Thyroid gland (tissue), 4 donors: Measurements from ENCODE around the gene ERBB2. TPM values are rescaled to one million over a fixed set of nuclear protein-coding genes. Genes with fewer than 3 reads are reported as not detected.

ENCODE experiments used
- DNase-seq, 2 donors: peaks; one replicate each; pipeline ENCODE4 v3.0.0-alpha.2; 2019
- H3K27ac ChIP-seq, 3 donors: fragments of 200-600 bp; sonication (generic); 1 replicate in 2 of 3; 2 replicates in 1 of 3; pipeline ENCODE4 v1.5.1; 2016 to 2019; ENCODE audit warnings: mild to moderate bottlenecking in 1 of 3, moderate library complexity in 1 of 3
- H3K27me3 ChIP-seq: fragments of 200-600 bp; sonication (generic); one replicate; pipeline ENCODE4 v1.5.1; 2019
- H3K36me3 ChIP-seq, 2 donors: fragments of 200-600 bp; sonication (generic); one replicate each; pipeline ENCODE4 v1.5.1; 2016 to 2019
- H3K4me1 ChIP-seq, 2 donors: fragments of 200-600 bp; sonication (generic); one replicate each; pipeline ENCODE4 v1.5.1; 2017 to 2019
- H3K4me3 ChIP-seq, 3 donors: fragments of 200-600 bp; sonication (generic); replicated peaks in 1 of 3; 1 replicate in 2 of 3; 2 replicates in 1 of 3; pipeline ENCODE4 v1.5.1; 2016; ENCODE audit warnings: mild to moderate bottlenecking in 1 of 3
- H3K9me3 ChIP-seq: fragments of 200-600 bp; sonication (generic); one replicate; pipeline ENCODE4 v1.5.1; 2017
- CTCF ChIP-seq, 6 experiments: fragments of 200-600 bp in 3 of 6; fragments of 450-650 bp in 3 of 6; sonication (generic) in 3 of 6; IDR thresholded peaks; one replicate each; pipeline ENCODE4 v1.5.1; 2016 to 2019; ENCODE audit warnings: antibody characterized with exemption in 6 of 6, mild to moderate bottlenecking in 2 of 6, inconsistent platforms in 1 of 6, moderate library complexity in 1 of 6
- POLR2A ChIP-seq, 2 donors: fragments of 450-650 bp; IDR thresholded peaks; one replicate each; pipeline ENCODE4 v1.6.1; 2017; ENCODE audit warnings: antibody characterized with exemption in 2 of 2, mild to moderate bottlenecking in 2 of 2, moderate library complexity in 1 of 2
- WGBS, 2 donors: methylation state at CpG; one replicate each; pipeline ENCODE4 v1.1.5; 2017; 5-methylcytosine and 5-hydroxymethylcytosine counted together
- intact Hi-C: fragments of 100-400 bp; cut with DNase I; formaldehyde crosslinking; loops from one replicate; pipeline ENCODE4 v1.15.1; 2023
- total RNA-seq, 4 donors: library from RNA; depleted of rRNA; stranded (reverse); fragments of >200 nt; gene quantifications; one replicate each; pipeline ENCODE4 v1.2.3, GENCODE V29; 2016

ERBB2 gene
- total RNA-seq, 4 donors from 2014 or later: 74.3 to 170 (median 139) TPM

GRCh38 chr17:39677072-39677471, 22.8 kb upstream of the ERBB2 start:
- Histone ChIP-seq H3K27ac (peak overlapping the region; percentile 59 to 91 (median 87)), H3K4me1 (peaks cover 50 to 68% of the 10 kb centered on the region in 2 donors), H3K4me3 (no peak overlapping the region), H3K36me3 (no peaks in the 10 kb centered on the region), H3K9me3 (no peaks in the 10 kb centered on the region), H3K27me3 (no peaks in the 10 kb centered on the region)
- intact Hi-C loops: no loop called here
- WGBS, 2 donors: 51 to 87% methylated on average over 5 to 7 of the region's 8 CpGs
- no peak for TF ChIP-seq CTCF (IDR thresholded peaks at IDR 0.05)
- TF ChIP-seq POLR2A (IDR thresholded peaks at IDR 0.05): no peak
- no peak for DNase-seq

GRCh38 chr17:39677542-39678339, 22.1 kb upstream of the ERBB2 start:
- Histone ChIP-seq H3K9me3 (no peaks in the 10 kb centered on the region), H3K27ac (peak overlapping the region; percentile 91 to 95 (median 93)), H3K4me1 (peaks cover 49 to 62% of the 10 kb centered on the region in 2 donors), H3K36me3 (no peaks in the 10 kb centered on the region), H3K27me3 (no peaks in the 10 kb centered on the region), H3K4me3 (no peak overlapping the region)
- WGBS, 2 donors: 29 to 33% methylated on average over 13 of the region's 13 CpGs
- peak; percentile 99 for DNase-seq
- TF ChIP-seq CTCF (IDR thresholded peaks at IDR 0.05) (peak in 1 of 6 experiments; percentile 9), POLR2A (IDR thresholded peaks at IDR 0.05) (peak in 1 of 2 donors; percentile 17)
- intact Hi-C loops: no loop called here

- no peaks in the 10 kb centered on the region for H3K27me3 ChIP-seq
- WGBS, 2 donors: 74 to 75% methylated on average over 9 to 10 of the region's 13 CpGs
- intact Hi-C loops: no loop called here
- H3K27ac ChIP-seq: peak overlapping the region; percentile 91 to 95 (median 93)
- H3K9me3 ChIP-seq: no peaks in the 10 kb centered on the region
- H3K4me3 ChIP-seq: no peak overlapping the region
- DNase-seq: peak in 1 of 2 donors; percentile 43
- H3K36me3 ChIP-seq: peaks cover 0 to 5% of the 10 kb centered on the region in 2 donors
- peaks cover 49 to 62% of the 10 kb centered on the region in 2 donors for H3K4me1 ChIP-seq
- TF ChIP-seq POLR2A (IDR thresholded peaks at IDR 0.05): no peak
- TF ChIP-seq CTCF (IDR thresholded peaks at IDR 0.05): no peak
These were observed 21.3 kb upstream of the ERBB2 start for GRCh38 chr17:39678340-39679116.

- no peak for DNase-seq
- Histone ChIP-seq H3K4me1 (peaks cover 48 to 59% of the 10 kb centered on the region in 2 donors), H3K9me3 (no peaks in the 10 kb centered on the region), H3K36me3 (peaks cover 0 to 5% of the 10 kb centered on the region in 2 donors), H3K4me3 (no peak overlapping the region), H3K27ac (peak overlapping the region; percentile 91 to 95 (median 93)), H3K27me3 (no peaks in the 10 kb centered on the region)
- TF ChIP-seq CTCF (IDR thresholded peaks at IDR 0.05): no peak
- TF ChIP-seq POLR2A (IDR thresholded peaks at IDR 0.05): no peak
- intact Hi-C loops: no loop called here
- 75 to 87% methylated on average over 12 of the region's 12 CpGs for WGBS, 2 donors
These were observed 20.2 kb upstream of the ERBB2 start for GRCh38 chr17:39679521-39680192.
